HG02588 (cell line): ENCODE results near the gene LENG1.
A peak's percentile ranks its signal among the peaks of the same experiment; 100 is the strongest.
"Not testable (repeated sequence)": the region's sequence is repeated elsewhere in the genome, so short reads cannot be mapped to it uniquely, and the experiment has no call there.

Experiments
- ATAC-seq: cut with Tn5 transposase; IDR thresholded peaks from one replicate; pipeline ENCODE4 v1.9.1; 2021; ENCODE audit warnings: mild to moderate bottlenecking, moderate library complexity; ENCODE audit not compliant: unreplicated experiment

Gene LENG1

GRCh38 chr19:54159352-54160181, at the start of gene LENG1:
LENG1 (minus strand) TSS chr19:54159721; CDS start chr19:54159695, 26 bp downstream.
- ATAC-seq, result peak; percentile 86

- no peak for ATAC-seq
These were observed 49.2 kb upstream of the LENG1 start for GRCh38 chr19:54208784-54209057.

GRCh38 chr19:54207983-54208783, 48.7 kb upstream of the LENG1 start:
- peak; percentile 40 for ATAC-seq

DNA sequence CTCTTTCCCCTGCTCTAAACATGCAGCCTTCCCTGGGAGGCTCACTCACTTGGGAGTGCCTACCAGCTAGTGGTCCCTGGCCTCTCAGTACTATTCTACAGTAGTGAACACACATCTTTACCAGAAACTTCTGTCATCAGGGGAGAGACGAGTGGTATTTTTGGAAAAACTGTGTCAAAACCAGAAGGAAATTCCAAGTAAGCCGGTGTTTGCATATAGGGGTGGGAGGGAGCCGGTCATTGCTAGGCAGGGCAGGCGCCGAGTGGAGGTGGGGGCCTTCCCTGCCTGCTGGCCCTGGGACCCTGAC, 48.1 kb upstream of the LENG1 start:
- no peak for ATAC-seq

GRCh38 chr19:54207193-54207592, 47.7 kb upstream of the LENG1 start:
- not testable (repeated sequence) for ATAC-seq

DNA sequence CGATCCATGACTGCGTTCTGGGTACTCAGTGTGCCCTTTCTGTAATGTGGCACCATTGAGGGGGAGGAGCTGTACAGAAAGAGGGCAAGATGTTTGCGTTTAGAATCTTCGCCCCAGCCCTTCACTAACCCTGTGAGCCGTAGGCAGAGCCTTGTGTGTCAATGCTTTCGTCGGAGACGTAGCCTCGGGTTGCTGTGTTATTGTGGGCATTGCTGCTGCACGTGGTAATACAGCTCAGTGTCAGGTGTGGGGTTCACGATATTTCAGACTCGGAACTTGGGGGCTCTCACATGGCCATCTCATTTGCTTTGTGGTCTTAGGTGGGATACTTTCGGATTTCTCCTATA, 47.3 kb upstream of the LENG1 start:
- ATAC-seq, result no peak

GRCh38 chr19:54206030-54206830, 46.7 kb upstream of the LENG1 start:
- no peak for ATAC-seq

DNA sequence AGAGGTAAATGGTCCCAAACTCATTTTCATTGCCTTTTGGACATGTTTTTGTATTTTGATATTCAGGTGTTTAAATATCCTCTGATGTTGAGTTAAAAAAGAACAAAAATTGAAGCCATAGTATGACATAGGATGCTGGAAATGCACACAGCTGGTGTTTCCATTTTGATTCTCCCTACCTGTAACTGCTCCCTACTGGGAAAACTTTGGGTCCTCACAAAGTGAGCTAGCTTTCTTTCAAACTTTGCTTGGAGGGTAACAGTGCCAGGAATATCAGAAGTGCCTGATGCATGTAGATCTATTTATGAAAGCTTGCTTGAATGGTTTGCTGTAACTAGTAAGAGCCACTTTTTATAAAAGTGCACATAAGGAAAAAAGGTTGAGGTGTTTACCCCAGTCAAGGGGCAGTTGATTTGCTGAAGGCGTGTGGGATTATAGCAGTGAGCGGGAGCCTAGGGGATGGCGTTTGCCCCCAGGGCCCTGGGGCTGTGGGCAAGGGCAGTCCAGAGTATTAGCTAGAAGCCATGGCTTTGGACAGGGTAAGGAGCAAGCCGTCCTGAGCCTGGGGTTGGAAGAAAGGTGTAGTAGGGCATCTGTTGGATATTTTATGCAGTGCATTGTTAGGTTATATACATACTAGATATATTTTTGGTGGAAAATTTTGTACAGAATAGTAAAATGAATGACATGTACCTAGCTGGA, 45.4 kb upstream of the LENG1 start:
- no peak for ATAC-seq

GRCh38 chr19:54203151-54203611, 43.7 kb upstream of the LENG1 start:
- ATAC-seq, result no peak

DNA sequence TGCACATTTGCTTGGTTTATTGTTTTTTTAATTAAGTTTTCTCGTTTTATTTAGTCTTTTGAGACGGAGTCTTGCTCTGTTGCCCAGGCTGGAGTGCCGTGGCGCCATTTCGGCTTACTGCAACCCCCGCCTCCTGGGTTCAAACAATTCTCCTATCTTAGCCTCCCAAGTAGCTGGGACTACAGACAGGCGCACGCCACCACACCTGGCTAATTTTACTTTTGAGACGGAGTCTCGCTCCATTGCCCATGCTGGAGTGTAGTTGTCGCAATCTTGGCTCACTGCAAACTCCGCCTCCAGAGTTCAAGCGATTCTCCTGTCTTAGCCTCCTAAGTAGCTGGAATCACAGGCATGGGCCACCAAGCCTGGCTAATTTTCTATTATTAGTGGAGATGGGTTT, 42.5 kb upstream of the LENG1 start:
- no peak for ATAC-seq

- no peak for ATAC-seq
These were observed 41.7 kb upstream of the LENG1 start for GRCh38 chr19:54201172-54201701.

GRCh38 chr19:54199401-54199800, 39.9 kb upstream of the LENG1 start:
- no peak for ATAC-seq

- ATAC-seq, result no peak
These were observed 37.6 kb upstream of the LENG1 start for GRCh38 chr19:54197121-54197520.

GRCh38 chr19:54196536-54196935, 37.0 kb upstream of the LENG1 start:
- ATAC-seq, result no peak

DNA sequence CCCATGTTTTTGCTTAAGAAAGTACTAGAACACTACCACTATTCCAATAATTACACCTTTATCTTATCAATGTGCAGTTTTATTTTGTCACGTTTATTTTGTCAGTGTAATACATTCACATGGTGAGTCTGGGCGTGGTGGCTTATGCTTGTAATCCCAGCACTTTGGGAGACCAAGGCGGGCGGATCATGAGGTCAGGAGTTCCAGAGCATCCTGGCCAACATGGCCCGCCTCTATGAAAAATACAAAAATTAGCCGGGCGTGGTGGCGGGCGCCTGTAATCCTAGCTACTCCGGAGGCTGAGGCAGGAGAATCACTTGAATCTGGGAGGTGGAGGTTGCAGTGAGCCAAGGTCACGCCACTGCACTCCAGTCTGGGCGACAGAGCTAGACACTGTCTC, 34.9 kb upstream of the LENG1 start:
- ATAC-seq, result not testable (repeated sequence)

DNA sequence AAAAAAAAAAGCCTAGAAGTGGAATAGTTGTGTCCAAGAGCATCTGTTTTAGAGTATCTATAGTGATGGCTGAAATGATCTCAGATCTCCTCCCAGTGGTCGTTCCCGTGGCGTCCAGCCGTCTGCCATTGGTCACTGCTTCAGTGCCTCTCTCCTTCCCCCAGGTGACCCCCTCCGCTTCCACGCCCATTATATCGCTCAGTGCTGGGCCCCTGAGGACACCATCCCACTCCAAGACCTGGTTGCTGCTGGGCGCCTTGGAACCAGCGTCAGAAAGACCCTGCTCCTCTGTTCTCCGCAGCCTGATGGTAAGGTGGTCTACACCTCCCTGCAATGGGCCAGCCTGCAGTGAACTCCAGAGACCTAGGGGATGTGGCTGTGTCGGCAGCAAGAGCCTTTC, 33.5 kb upstream of the LENG1 start:
- no peak for ATAC-seq

DNA sequence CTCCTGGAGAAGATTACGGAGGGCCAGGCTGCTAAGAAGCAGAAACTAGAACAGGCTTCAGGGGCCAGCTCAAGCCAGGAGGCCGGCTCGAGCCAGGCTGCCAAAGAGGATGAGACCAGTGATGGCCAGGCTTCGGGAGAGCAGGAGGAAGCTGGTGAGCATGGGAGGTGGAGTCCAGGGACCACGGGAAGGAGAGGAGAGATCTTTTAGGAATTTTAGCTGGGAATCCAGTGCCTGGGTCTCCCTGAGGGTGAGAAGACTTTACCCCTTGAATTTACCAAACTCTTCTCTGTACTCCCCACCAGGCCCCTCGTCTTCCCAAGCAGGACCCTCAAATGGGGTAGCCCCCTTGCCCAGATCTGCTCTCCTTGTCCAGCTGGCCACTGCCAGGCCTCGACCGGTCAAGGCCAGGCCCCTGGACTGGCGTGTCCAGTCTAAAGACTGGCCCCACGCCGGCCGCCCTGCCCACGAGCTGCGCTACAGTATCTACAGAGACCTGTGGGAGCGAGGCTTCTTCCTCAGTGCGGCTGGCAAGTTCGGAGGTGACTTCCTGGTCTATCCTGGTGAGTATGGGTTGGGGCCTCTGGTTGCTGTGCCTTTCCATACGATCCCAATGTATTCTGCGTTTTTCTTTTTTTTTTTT, 32.4 kb upstream of the LENG1 start:
- ATAC-seq, result no peak

- ATAC-seq, result peak; percentile 23
These were observed 31.7 kb upstream of the LENG1 start, which contains the start of gene TSEN34 for GRCh38 chr19:54191011-54191810. TSEN34 (plus strand) TSS chr19:54191308; CDS start chr19:54191365, 57 bp downstream.

DNA sequence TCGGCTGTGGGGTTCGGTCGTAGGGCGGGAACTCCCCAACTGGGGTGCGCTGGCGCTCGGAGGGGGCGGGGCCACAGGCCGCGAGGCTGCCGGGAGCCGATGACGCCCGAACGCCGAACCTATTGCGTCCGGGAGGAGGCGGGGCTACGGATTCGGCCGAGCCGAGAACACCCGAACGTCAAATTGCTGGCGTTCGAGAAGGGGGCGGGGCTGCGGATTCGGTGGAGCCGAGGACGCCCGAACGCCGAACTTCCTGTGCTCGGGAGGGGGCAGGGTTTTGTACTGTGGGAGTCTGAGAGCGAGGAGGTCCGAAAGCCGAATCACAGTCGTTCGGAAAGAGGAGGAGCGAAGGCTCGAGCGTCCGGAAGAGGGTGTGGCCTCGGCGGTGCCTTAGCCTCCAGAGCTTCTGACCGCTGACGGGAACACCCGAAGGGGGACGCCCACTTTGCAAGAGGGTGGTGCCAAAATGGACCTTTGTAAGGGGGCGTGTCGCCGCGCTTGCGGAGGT, 31.0 kb upstream of the LENG1 start:
- peak; percentile 47 for ATAC-seq
